ENCODE results near the gene FGF21.

The FGF21 gene

GRCh38 chr19:48738557-48739403 is 16.5 kb upstream of the FGF21 start:
- TF ChIP-seq JUND (IDR thresholded peaks at IDR 0.05; ENCODE audit: low read depth), result no peak
- in situ Hi-C loops (cut with HindIII; ENCODE audit: low pct_unique_long_range_greater_than_20kb, low sequenced_read_pairs), result no loop called here
- DNase-seq (ENCODE audit: low read depth in 1 of 2, low spot score in 1 of 2), result peak; percentile 84 to 92

- in situ Hi-C loops (cut with HindIII; ENCODE audit: low pct_unique_long_range_greater_than_20kb, low sequenced_read_pairs), result no loop called here
- no peak for TF ChIP-seq JUND (IDR thresholded peaks at IDR 0.05; ENCODE audit: low read depth)
- DNase-seq (ENCODE audit: low read depth in 1 of 2, low spot score in 1 of 2), result no peak
Measured at GRCh38 chr19:48739404-48740163, 15.7 kb upstream of the FGF21 start.

GRCh38 chr19:48740164-48740972 is 15.0 kb upstream of the FGF21 start, which contains the start of gene RASIP1:
Gene RASIP1, minus strand, starts transcription at chr19:48740610. Its CDS starts 328 bp downstream, at chr19:48740282.
- DNase-seq (ENCODE audit: low read depth in 1 of 2, low spot score in 1 of 2), result no peak
- TF ChIP-seq JUND (IDR thresholded peaks at IDR 0.05; ENCODE audit: low read depth), result no peak
- in situ Hi-C loops (cut with HindIII; ENCODE audit: low pct_unique_long_range_greater_than_20kb, low sequenced_read_pairs), result no loop called here

- DNase-seq (ENCODE audit: low read depth in 1 of 2, low spot score in 1 of 2), result peak in 1 of 2 experiments; percentile 44
Measured at GRCh38 chr19:48741129-48741999, 14.0 kb upstream of the FGF21 start.

GRCh38 chr19:48742096-48742495 is 13.2 kb upstream of the FGF21 start:
- in situ Hi-C loops (cut with HindIII; ENCODE audit: low pct_unique_long_range_greater_than_20kb, low sequenced_read_pairs), result no loop called here
- no peak for TF ChIP-seq JUND (IDR thresholded peaks at IDR 0.05; ENCODE audit: low read depth)
- no peak for DNase-seq (ENCODE audit: low read depth in 1 of 2, low spot score in 1 of 2)

More at GRCh38 chr19:48741129-48741999, 14.0 kb upstream of the FGF21 start:
- no peak for TF ChIP-seq JUND (IDR thresholded peaks at IDR 0.05; ENCODE audit: low read depth)
- in situ Hi-C loops (cut with HindIII; ENCODE audit: low pct_unique_long_range_greater_than_20kb, low sequenced_read_pairs), result no loop called here

DNA sequence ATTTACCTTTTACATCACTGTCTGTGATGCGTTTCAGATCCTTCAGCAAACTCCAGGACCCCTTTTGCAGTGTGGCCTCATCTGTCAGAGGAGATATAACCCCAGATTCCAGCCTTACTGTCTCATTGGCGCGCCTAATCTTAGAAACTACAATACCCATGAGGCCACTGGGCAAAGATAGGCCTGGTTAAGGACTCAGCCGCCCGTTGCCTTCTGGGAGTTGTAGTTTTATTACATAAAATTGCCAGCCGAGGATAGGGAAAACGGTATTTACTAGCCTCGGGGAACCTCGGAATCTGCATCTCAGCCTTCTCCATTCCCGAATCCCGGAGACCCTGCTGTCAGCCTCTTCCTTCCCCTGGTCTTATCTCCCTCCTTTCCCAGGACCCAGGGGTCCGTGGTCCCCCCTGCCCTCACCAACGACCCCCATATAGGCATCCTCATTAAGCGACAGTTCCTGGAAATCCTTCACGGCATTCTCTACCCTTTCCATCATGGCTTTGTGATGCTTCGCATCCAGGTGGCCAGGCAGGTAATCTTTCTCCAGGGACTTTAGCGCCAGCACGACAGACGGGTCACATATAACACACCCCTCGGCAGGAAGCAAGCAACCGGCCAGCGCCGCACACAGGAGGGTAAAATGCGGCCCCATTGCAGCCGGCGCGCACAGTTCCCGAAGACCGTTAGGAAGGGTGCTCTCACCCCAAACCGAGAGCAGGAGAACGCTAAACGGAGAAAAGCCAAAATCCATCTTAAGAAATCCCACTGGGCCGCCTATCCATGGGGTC is 9.9 kb upstream of the FGF21 start:
- no peak for TF ChIP-seq JUND (IDR thresholded peaks at IDR 0.05; ENCODE audit: low read depth)
- in situ Hi-C loops (cut with HindIII; ENCODE audit: low pct_unique_long_range_greater_than_20kb, low sequenced_read_pairs), result no loop called here
- DNase-seq (ENCODE audit: low read depth in 1 of 2, low spot score in 1 of 2), result peak; percentile 69

DNA sequence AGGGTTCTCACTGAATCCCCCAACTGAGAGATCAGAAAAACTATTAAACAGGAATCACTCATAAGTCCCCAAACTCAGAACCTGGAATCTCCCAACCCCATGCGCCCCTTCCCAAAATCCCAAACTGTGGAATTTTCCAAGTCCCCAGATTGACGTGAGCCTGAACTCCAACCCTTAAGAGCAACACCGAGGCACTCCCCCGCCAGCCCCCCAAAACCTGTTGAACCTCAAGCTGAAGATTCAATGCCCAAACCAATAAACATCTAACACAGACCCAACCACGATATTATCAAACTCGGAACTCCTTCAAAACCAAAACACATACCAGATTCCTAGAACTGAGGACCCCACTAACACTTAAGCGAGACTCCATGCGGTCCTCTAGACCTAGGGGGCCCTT is 9.2 kb upstream of the FGF21 start:
- in situ Hi-C loops (cut with HindIII; ENCODE audit: low pct_unique_long_range_greater_than_20kb, low sequenced_read_pairs), result no loop called here
- no peak for TF ChIP-seq JUND (IDR thresholded peaks at IDR 0.05; ENCODE audit: low read depth)
- DNase-seq (ENCODE audit: low read depth in 1 of 2, low spot score in 1 of 2), result no peak

DNA sequence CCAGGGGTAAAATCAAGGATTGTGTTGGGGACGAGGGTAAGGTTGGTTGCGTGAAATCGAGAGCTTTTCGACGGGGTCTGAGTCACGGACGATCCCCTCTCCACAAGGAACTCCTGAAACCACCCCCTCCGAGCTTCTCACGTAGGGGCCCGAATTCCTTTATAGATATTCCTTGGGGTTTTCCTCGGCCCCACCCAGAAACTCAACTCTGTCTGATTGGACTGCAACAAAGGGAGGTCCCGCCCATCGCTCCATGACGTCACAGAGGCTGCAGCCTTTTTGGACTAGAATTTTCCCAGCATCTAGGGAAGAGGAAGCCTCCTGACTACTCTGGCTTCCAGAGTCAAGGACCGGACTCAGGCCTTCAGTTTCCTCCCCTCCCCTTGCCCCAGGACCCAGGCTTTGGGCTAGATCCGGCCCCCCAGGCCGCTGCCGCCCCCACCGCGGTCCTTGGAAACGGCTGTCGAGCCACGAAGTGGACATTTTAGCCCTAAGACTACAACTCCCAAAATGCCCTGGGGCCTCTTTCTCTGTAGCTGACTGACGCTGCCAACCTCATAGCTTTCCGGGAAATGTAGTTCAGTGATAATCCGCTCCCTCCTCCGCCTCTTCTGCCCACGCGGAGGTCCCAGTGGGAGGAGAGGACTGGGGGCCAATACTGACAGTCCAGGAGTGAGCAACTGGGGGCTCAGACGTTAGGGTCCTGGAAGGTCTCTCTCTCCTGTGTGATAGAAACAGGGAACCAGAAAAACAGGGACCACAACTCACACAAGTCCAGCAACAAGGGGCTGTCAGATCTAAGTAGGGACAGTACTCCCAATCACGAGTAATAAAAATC is 8.4 kb upstream of the FGF21 start, which contains the start of gene IZUMO1:
Gene IZUMO1 (minus strand): TSS at position 172 of the 838 bp plus-strand sequence. CDS start 1,050 bp downstream, outside the sequence.
- in situ Hi-C loops (cut with HindIII; ENCODE audit: low pct_unique_long_range_greater_than_20kb, low sequenced_read_pairs), result no loop called here
- TF ChIP-seq JUND (IDR thresholded peaks at IDR 0.05; ENCODE audit: low read depth), result no peak
- no peak for DNase-seq (ENCODE audit: low read depth in 1 of 2, low spot score in 1 of 2)

DNA sequence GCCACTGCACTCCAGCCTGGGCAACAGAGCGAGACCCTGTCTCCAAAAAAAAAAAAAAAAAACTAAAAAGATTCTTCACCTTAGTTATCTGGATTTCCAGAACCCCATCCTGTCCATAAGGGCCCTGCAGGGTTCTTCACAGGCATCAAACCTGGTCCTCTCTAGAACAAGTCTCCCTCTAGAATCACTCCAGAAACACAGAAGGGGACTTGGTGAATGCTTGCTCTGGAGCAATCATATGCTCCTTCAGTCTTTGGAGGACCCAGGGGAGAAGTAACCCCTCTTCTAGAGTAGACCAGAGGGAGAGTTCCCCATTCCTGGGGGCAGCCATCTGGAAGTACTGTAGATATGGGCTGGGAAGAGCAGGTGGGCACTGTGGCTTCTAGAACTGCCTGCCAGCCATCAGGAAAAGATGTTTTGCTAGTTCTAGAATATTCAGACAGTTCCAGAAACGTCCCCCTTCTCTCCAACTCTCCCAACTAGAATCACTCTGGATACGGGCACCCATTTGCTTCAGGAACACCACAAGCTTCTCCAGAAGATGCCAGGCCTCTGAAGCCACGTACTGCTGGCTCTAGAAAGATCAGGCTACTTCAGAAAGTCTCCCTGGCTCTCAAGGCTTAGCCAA is 5.6 kb upstream of the FGF21 start:
- DNase-seq (ENCODE audit: low read depth in 1 of 2, low spot score in 1 of 2), result no peak
- TF ChIP-seq JUND (IDR thresholded peaks at IDR 0.05; ENCODE audit: low read depth), result no peak
- in situ Hi-C loops (cut with HindIII; ENCODE audit: low pct_unique_long_range_greater_than_20kb, low sequenced_read_pairs), result no loop called here

GRCh38 chr19:48750351-48750750 is 5.0 kb upstream of the FGF21 start:
- in situ Hi-C loops (cut with HindIII; ENCODE audit: low pct_unique_long_range_greater_than_20kb, low sequenced_read_pairs), result no loop called here
- TF ChIP-seq JUND (IDR thresholded peaks at IDR 0.05; ENCODE audit: low read depth), result no peak
- DNase-seq (ENCODE audit: low read depth in 1 of 2, low spot score in 1 of 2), result no peak
